ENCODE measurements around the gene RPL13A. TPM values are rescaled to one million over a fixed set of nuclear protein-coding genes. Genes with fewer than 3 reads are reported as not detected.
A peak's percentile ranks its signal among the peaks of the same experiment; 100 is the strongest.

The RPL13A gene
- total RNA-seq, 1 donor from 2014 or later, result 2,053 TPM

GRCh38 chr19:49475995-49476880 is 11.2 kb upstream of the RPL13A start:
- Histone ChIP-seq H3K27me3 (peaks cover 14% of the 10 kb centered on the region), H3F3A (ENCODE audit: low read depth) (peaks cover 30% of the 10 kb centered on the region), H3K27ac (no peak overlapping the region), H3K4me2 (peak overlapping the region; percentile 36), H3K36me3 (no peaks in the 10 kb centered on the region), H3K9ac (no peak overlapping the region), H2AFZ (replicated peaks) (peak overlapping the region; percentile 69), H3K79me2 (ENCODE audit: low read depth) (no peaks in the 10 kb centered on the region), H3K9me3 (ENCODE audit: low read depth) (no peaks in the 10 kb centered on the region), H3K4me3 (no peak overlapping the region), H3K4me1 (peaks cover 7% of the 10 kb centered on the region), H4K20me1 (ENCODE audit: low read depth) (no peaks in the 10 kb centered on the region)
- Mint-ChIP-seq H3K27me3 (ENCODE audit: insufficient read depth, low read depth) (peaks cover 8% of the 10 kb centered on the region), H3K27ac (peak overlapping the region; percentile 94), H3K4me1 (peaks cover 8% of the 10 kb centered on the region), H3K4me3 (peak overlapping the region; percentile 73), H3K36me3 (no peaks in the 10 kb centered on the region), H3K9me3 (no peaks in the 10 kb centered on the region)
- peak; percentile 94 for DNase-seq (ENCODE audit: low spot score)
- TF ChIP-seq EZH2 (IDR thresholded peaks at IDR 0.05), result no peak
- peak; percentile 69 for TF ChIP-seq CTCF (IDR thresholded peaks at IDR 0.05)

GRCh38 chr19:49479975-49480628 is 7.3 kb upstream of the RPL13A start:
- no peaks in the 10 kb centered on the region for H3K79me2 ChIP-seq (ENCODE audit: low read depth)
- TF ChIP-seq CTCF (IDR thresholded peaks at IDR 0.05) (no peak), EZH2 (IDR thresholded peaks at IDR 0.05) (no peak), EZH2phosphoT487 (IDR thresholded peaks at IDR 0.05) (no peak)
- H3K4me3 ChIP-seq, result no peak overlapping the region
- no peaks in the 10 kb centered on the region for H3K9me3 Mint-ChIP-seq
- no peak overlapping the region for H3K27ac Mint-ChIP-seq
- H3K4me1 Mint-ChIP-seq, result peaks cover 8% of the 10 kb centered on the region
- H3K36me3 ChIP-seq, result no peaks in the 10 kb centered on the region
- peaks cover 4% of the 10 kb centered on the region for H3K27me3 ChIP-seq
- no peaks in the 10 kb centered on the region for H4K20me1 ChIP-seq (ENCODE audit: low read depth)
- no peaks in the 10 kb centered on the region for H3K9me3 ChIP-seq (ENCODE audit: low read depth)
- no peak overlapping the region for H3K4me3 Mint-ChIP-seq
- H2AFZ ChIP-seq (replicated peaks), result no peak overlapping the region
- peaks cover 4% of the 10 kb centered on the region for H3K27me3 Mint-ChIP-seq (ENCODE audit: insufficient read depth, low read depth)
- H3F3A ChIP-seq (ENCODE audit: low read depth), result peaks cover 23% of the 10 kb centered on the region
- H3K4me1 ChIP-seq, result no peaks in the 10 kb centered on the region
- no peaks in the 10 kb centered on the region for H3K36me3 Mint-ChIP-seq
- H3K27ac ChIP-seq, result no peak overlapping the region
- no peak for DNase-seq (ENCODE audit: low spot score)
- H3K9ac ChIP-seq, result no peak overlapping the region
- no peak overlapping the region for H3K4me2 ChIP-seq

- Mint-ChIP-seq H3K9me3 (no peaks in the 10 kb centered on the region), H3K27ac (no peak overlapping the region)
- H3K9me3 ChIP-seq (ENCODE audit: low read depth), result no peaks in the 10 kb centered on the region
These were observed 6.3 kb upstream of the RPL13A start for GRCh38 chr19:49481020-49481683.

More at GRCh38 chr19:49481020-49481683, 6.3 kb upstream of the RPL13A start:
- Mint-ChIP-seq H3K4me3 (no peak overlapping the region), H3K27me3 (ENCODE audit: insufficient read depth, low read depth) (peaks cover 4% of the 10 kb centered on the region), H3K36me3 (no peaks in the 10 kb centered on the region), H3K4me1 (peaks cover 4% of the 10 kb centered on the region)
- Histone ChIP-seq H3K9ac (no peak overlapping the region), H3K27ac (no peak overlapping the region), H3K4me2 (no peak overlapping the region), H3K27me3 (no peaks in the 10 kb centered on the region), H3K4me3 (no peak overlapping the region), H3K36me3 (no peaks in the 10 kb centered on the region), H3F3A (ENCODE audit: low read depth) (peaks cover 13% of the 10 kb centered on the region), H3K4me1 (no peaks in the 10 kb centered on the region), H2AFZ (replicated peaks) (no peak overlapping the region), H4K20me1 (ENCODE audit: low read depth) (no peaks in the 10 kb centered on the region), H3K79me2 (ENCODE audit: low read depth) (no peaks in the 10 kb centered on the region)
- DNase-seq (ENCODE audit: low spot score), result no peak
- no peak for TF ChIP-seq CTCF (IDR thresholded peaks at IDR 0.05)
- TF ChIP-seq EZH2phosphoT487 (IDR thresholded peaks at IDR 0.05), result no peak
- TF ChIP-seq EZH2 (IDR thresholded peaks at IDR 0.05), result no peak
